HepG2 (cell line): ENCODE measurements around the gene OR13J1. TPM values are rescaled to one million over a fixed set of nuclear protein-coding genes. Genes with fewer than 3 reads are reported as not detected.

ENCODE experiments used
- ATAC-seq: fragments of 200-7000 bp; cut with Tn5 transposase; 3 replicates; pipeline ENCODE4 v1.9.1; 2020; ENCODE audit warnings: mild to moderate bottlenecking, moderate library complexity
- BruUV-seq: library from RNA; stranded (reverse); fragments of 400-500 nt; replicated peaks from 2 replicates; lab custom pipeline; 2021; lab: Mats Ljungman, UMichigan
- CTCF ChIA-PET: fragments of 300-600 bp; formaldehyde crosslinking; extraction: SDS; loops from one replicate; lab custom pipeline; 2021; ENCODE audit warnings: low total read pairs, inconsistent platforms, low intra/inter-chr PET ratio; lab: Yijun Ruan, JAX
- POLR2A ChIA-PET: fragments of 350-600 bp; sonication (Branson Sonifier 250); formaldehyde crosslinking; loops from one replicate; lab custom pipeline; 2020; ENCODE audit warnings: antibody characterized with exemption, inconsistent platforms; lab: Yijun Ruan, JAX
- DNase-seq: peaks from one replicate; pipeline ENCODE4 v3.0.0-alpha.2; 2015; ENCODE audit warnings: low spot score
- FAIRE-seq: peaks from 3 replicates; lab custom pipeline; 2011; peaks lifted over from hg19 to GRCh38; lab: Jason Lieb, UNC
- H2AFZ ChIP-seq: one replicate; pipeline ENCODE4 v1.6.1; 2011; ENCODE audit warnings: low read length, inconsistent platforms
- H3K27ac ChIP-seq: fragments of 300-600 bp; 3 replicates; pipeline ENCODE4 v1.8.0; 2011; ENCODE audit warnings: mixed run types, mild to moderate bottlenecking, mixed read lengths, low read length, inconsistent platforms; ENCODE audit not compliant: insufficient read depth; ENCODE audit errors: extremely low read length
- H3K27me3 ChIP-seq, 2 experiments: fragments of 200-600 bp in 1 of 2; 2 replicates in 1 of 2; 3 replicates in 1 of 2; pipeline versions ENCODE4 v1.6.0 to v1.8.0; 2011; ENCODE audit warnings: low read length in 2 of 2, mild to moderate bottlenecking in 2 of 2, moderate library complexity in 2 of 2, inconsistent platforms in 1 of 2; ENCODE audit not compliant: insufficient read depth in 2 of 2, control insufficient read depth in 1 of 2
- H3K36me3 ChIP-seq, 2 experiments: fragments of 200-600 bp in 1 of 2; replicated peaks in 1 of 2; 2 replicates in 1 of 2; 3 replicates in 1 of 2; pipeline versions ENCODE4 v1.5.1 to v1.8.0; 2011; ENCODE audit warnings: low read length in 2 of 2, inconsistent platforms in 1 of 2; ENCODE audit not compliant: insufficient read depth in 2 of 2, control insufficient read depth in 1 of 2
- H3K4me1 ChIP-seq: 2 replicates; pipeline ENCODE4 v1.5.1; 2012; ENCODE audit warnings: low read length, inconsistent platforms; ENCODE audit not compliant: insufficient read depth
- H3K4me2 ChIP-seq: 2 replicates; pipeline ENCODE4 v1.6.0; 2011; ENCODE audit warnings: low read depth, low read length, inconsistent platforms
- H3K4me3 ChIP-seq, 3 experiments: fragments of 200-600 bp in 1 of 3; sonication (generic), shearing (Covaris generic) in 1 of 3; replicated peaks in 1 of 3; 2 replicates each; pipeline ENCODE4 v1.5.1; 2011 to 2016; ENCODE audit warnings: low read length in 3 of 3, inconsistent platforms in 2 of 3, low read depth in 2 of 3, mild to moderate bottlenecking in 2 of 3, control low read depth in 1 of 3, mixed read lengths in 1 of 3; ENCODE audit not compliant: insufficient read depth in 1 of 3
- H3K79me2 ChIP-seq: one replicate; pipeline ENCODE4 v1.6.1; 2011; ENCODE audit warnings: low read length, inconsistent platforms; ENCODE audit not compliant: insufficient read depth
- H3K9ac ChIP-seq: 2 replicates; pipeline ENCODE4 v1.6.0; 2011; ENCODE audit warnings: mild to moderate bottlenecking, low read depth, low read length, inconsistent platforms; ENCODE audit not compliant: insufficient read depth
- H3K9me3 ChIP-seq: 2 replicates; pipeline ENCODE4 v1.5.1; 2012; ENCODE audit warnings: mild to moderate bottlenecking, low read length
- H4K20me1 ChIP-seq: 2 replicates; pipeline ENCODE4 v1.6.0; 2011; ENCODE audit warnings: inconsistent platforms, mild to moderate bottlenecking, low read length, moderate library complexity; ENCODE audit not compliant: insufficient read depth
- FOXO4 ChIP-seq: sonication (generic); formaldehyde crosslinking; conservative IDR thresholded peaks from 2 replicates; pipeline ENCODE4 v1.8.1; 2023; ENCODE audit warnings: missing genetic modification reagents
- GLI4 ChIP-seq: sonication (generic); formaldehyde crosslinking; IDR thresholded peaks from 2 replicates; pipeline ENCODE4 v1.5.1; 2020; ENCODE audit warnings: missing genetic modification reagents, mild to moderate bottlenecking, moderate library complexity, borderline replicate concordance
- HNRNPUL1 ChIP-seq: fragments of 200-400 bp; formaldehyde crosslinking; IDR thresholded peaks from 2 replicates; pipeline ENCODE4 v1.6.1; 2017; ENCODE audit warnings: low read depth, mild to moderate bottlenecking, low read length, moderate library complexity
- MAZ ChIP-seq, 2 experiments: sonication (generic) in 1 of 2; formaldehyde crosslinking in 1 of 2; IDR thresholded peaks; 2 replicates each; pipeline versions ENCODE4 v1.5.0 to v1.6.1; 2012 to 2020; ENCODE audit warnings: low read depth in 2 of 2, mild to moderate bottlenecking in 2 of 2, borderline replicate concordance in 1 of 2, improper control_type of control experiment in 1 of 2, low read length in 1 of 2, missing genetic modification reagents in 1 of 2, moderate library complexity in 1 of 2
- MIXL1 ChIP-seq: IDR thresholded peaks from 2 replicates; pipeline ENCODE4 v1.6.1; 2016
- TGIF2 ChIP-seq: IDR thresholded peaks from 2 replicates; pipeline ENCODE4 v1.6.1; 2016; ENCODE audit warnings: control low read depth, missing compliant biosample characterization
- TOE1 ChIP-seq: sonication (generic); formaldehyde crosslinking; IDR thresholded peaks from 2 replicates; pipeline ENCODE4 v1.4.0; 2020; ENCODE audit warnings: mild to moderate bottlenecking, missing genetic modification reagents
- ZFP91 ChIP-seq: sonication (generic); formaldehyde crosslinking; IDR thresholded peaks from 2 replicates; pipeline ENCODE4 v1.9.0; 2022; ENCODE audit warnings: missing genetic modification reagents, mild to moderate bottlenecking, borderline replicate concordance
- ZNF841 ChIP-seq: sonication (generic); formaldehyde crosslinking; IDR thresholded peaks from 2 replicates; pipeline ENCODE4 v1.8.1; 2023; ENCODE audit warnings: missing genetic modification reagents, borderline replicate concordance
- WGBS: methylation state at CpG from one replicate; pipeline ENCODE4 v1.1.6; 2017; ENCODE audit warnings: low lambda C conversion rate; 5-methylcytosine and 5-hydroxymethylcytosine counted together
- in situ Hi-C: cut with HindIII; loops from 2 replicates; pipeline ENCODE4 v1.10.0; 2017; ENCODE audit warnings: low pct_unique_long_range_greater_than_20kb; ENCODE audit not compliant: extremely low pct_ligation_motif_present
- intact Hi-C: fragments of 100-400 bp; cut with micrococcal nuclease; formaldehyde crosslinking; loops from one replicate; pipeline ENCODE4 v1.10.0; 2022; ENCODE audit not compliant: unreplicated experiment
- polyA plus RNA-seq, 8 experiments: library from polyadenylated mRNA; depleted of rRNA in 3 of 8; stranded (reverse) in 7 of 8; unstranded in 1 of 8; fragments of >200 nt; fragmentation: Illumina TruSeq in 4 of 8; extraction: Trizol in 4 of 8; gene quantifications; 2 replicates each; pipeline versions ENCODE4 v1.2.1 to v1.2.3, GENCODE V29; 2011 to 2016; ENCODE audit warnings: low read depth in 4 of 8, missing spikeins in 1 of 8, mixed read lengths in 1 of 8; ENCODE audit not compliant: insufficient read depth in 1 of 8
- total RNA-seq, 5 experiments: library from RNA; depleted of rRNA; stranded (reverse); fragments of >200 nt; fragmentation: Illumina TruSeq; extraction: Trizol; gene quantifications; 2 replicates each; pipeline ENCODE4 v1.2.3, GENCODE V29; 2016; ENCODE audit warnings: low read depth in 1 of 5
- TF ChIP-seq, protein P1 (sequence below): sonication (generic); formaldehyde crosslinking; IDR thresholded peaks from 2 replicates; pipeline ENCODE4 v1.5.0; 2020; ENCODE audit warnings: mild to moderate bottlenecking, missing genetic modification reagents, borderline replicate concordance

The OR13J1 gene
- total and polyA plus RNA-seq, 2 of the 13 experiments (the other 11 are each of a cell fraction or from before 2014, with no cell fraction given): not detected

- no peak for DNase-seq
- Histone ChIP-seq H3K36me3 (no peaks in the 10 kb centered on the region), H3K27ac (no peak overlapping the region), H3K4me2 (no peak overlapping the region), H3K9me3 (no peaks in the 10 kb centered on the region), H3K27me3 (peaks cover 0 to 9% of the 10 kb centered on the region in 2 experiments; a peak in 1 of 5 replicates), H3K79me2 (no peaks in the 10 kb centered on the region), H3K9ac (no peak overlapping the region), H3K4me3 (no peak overlapping the region), H3K4me1 (0 out of 2 replicates have a peak, but pooled peaks cover 5% of the 10 kb centered on the region), H2AFZ (no peak overlapping the region), H4K20me1 (no peaks in the 10 kb centered on the region)
- intact Hi-C loops (no loop called here), in situ Hi-C loops (no loop called here)
- WGBS: 18% methylated on average over 3 of the region's 3 CpGs
- ChIA-PET POLR2A (no interaction called here), CTCF (no interaction called here)
- BruUV-seq: no TSS peak
- ATAC-seq: no peak
- no peak for FAIRE-seq
- no peak for TF ChIP-seq ZFP91 (CRISPR knock-in tag)
- TF ChIP-seq MIXL1 (CRISPR knock-in tag): no peak
- TF ChIP-seq MAZ (IDR thresholded peaks at IDR 0.05; ENCODE audit: borderline replicate concordance, low read depth, low read length): no peak
- TF ChIP-seq MAZ (CRISPR knock-in tag; IDR thresholded peaks at IDR 0.05; ENCODE audit: low read depth): no peak
- TF ChIP-seq, protein P1, sequence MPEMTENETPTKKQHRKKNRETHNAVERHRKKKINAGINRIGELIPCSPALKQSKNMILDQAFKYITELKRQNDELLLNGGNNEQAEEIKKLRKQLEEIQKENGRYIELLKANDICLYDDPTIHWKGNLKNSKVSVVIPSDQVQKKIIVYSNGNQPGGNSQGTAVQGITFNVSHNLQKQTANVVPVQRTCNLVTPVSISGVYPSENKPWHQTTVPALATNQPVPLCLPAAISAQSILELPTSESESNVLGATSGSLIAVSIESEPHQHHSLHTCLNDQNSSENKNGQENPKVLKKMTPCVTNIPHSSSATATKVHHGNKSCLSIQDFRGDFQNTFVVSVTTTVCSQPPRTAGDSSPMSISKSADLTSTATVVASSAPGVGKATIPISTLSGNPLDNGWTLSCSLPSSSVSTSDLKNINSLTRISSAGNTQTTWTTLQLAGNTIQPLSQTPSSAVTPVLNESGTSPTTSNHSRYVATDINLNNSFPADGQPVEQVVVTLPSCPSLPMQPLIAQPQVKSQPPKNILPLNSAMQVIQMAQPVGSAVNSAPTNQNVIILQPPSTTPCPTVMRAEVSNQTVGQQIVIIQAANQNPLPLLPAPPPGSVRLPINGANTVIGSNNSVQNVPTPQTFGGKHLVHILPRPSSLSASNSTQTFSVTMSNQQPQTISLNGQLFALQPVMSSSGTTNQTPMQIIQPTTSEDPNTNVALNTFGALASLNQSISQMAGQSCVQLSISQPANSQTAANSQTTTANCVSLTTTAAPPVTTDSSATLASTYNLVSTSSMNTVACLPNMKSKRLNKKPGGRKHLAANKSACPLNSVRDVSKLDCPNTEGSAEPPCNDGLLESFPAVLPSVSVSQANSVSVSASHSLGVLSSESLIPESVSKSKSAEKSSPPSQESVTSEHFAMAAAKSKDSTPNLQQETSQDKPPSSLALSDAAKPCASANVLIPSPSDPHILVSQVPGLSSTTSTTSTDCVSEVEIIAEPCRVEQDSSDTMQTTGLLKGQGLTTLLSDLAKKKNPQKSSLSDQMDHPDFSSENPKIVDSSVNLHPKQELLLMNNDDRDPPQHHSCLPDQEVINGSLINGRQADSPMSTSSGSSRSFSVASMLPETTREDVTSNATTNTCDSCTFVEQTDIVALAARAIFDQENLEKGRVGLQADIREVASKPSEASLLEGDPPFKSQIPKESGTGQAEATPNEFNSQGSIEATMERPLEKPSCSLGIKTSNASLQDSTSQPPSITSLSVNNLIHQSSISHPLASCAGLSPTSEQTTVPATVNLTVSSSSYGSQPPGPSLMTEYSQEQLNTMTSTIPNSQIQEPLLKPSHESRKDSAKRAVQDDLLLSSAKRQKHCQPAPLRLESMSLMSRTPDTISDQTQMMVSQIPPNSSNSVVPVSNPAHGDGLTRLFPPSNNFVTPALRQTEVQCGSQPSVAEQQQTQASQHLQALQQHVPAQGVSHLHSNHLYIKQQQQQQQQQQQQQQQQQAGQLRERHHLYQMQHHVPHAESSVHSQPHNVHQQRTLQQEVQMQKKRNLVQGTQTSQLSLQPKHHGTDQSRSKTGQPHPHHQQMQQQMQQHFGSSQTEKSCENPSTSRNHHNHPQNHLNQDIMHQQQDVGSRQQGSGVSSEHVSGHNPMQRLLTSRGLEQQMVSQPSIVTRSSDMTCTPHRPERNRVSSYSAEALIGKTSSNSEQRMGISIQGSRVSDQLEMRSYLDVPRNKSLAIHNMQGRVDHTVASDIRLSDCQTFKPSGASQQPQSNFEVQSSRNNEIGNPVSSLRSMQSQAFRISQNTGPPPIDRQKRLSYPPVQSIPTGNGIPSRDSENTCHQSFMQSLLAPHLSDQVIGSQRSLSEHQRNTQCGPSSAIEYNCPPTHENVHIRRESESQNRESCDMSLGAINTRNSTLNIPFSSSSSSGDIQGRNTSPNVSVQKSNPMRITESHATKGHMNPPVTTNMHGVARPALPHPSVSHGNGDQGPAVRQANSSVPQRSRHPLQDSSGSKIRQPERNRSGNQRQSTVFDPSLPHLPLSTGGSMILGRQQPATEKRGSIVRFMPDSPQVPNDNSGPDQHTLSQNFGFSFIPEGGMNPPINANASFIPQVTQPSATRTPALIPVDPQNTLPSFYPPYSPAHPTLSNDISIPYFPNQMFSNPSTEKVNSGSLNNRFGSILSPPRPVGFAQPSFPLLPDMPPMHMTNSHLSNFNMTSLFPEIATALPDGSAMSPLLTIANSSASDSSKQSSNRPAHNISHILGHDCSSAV (CRISPR knock-in tag): no peak
- no peak for TF ChIP-seq TGIF2 (CRISPR knock-in tag)
- TF ChIP-seq HNRNPUL1: no peak
- TF ChIP-seq FOXO4 (CRISPR knock-in tag): no peak
- no peak for TF ChIP-seq TOE1 (CRISPR knock-in tag)
- no peak for TF ChIP-seq GLI4 (CRISPR knock-in tag)
- TF ChIP-seq ZNF841 (CRISPR knock-in tag): no peak
These were observed 2.3 kb upstream of the OR13J1 start for GRCh38 chr9:35872505-35872904.
